ENCODE results near the gene FMNL3.
"Not testable (repeated sequence)": the region's sequence is repeated elsewhere in the genome, so short reads cannot be mapped to it uniquely, and the experiment has no call there.

The FMNL3 gene

GRCh38 chr12:49632401-49632800 lies 74.8 kb downstream of the FMNL3 start:
- no peak for DNase-seq (ENCODE audit: low read depth)

- no peak for DNase-seq (ENCODE audit: low read depth)
Observed at GRCh38 chr12:49631336-49631907, 75.8 kb downstream of the FMNL3 start.

GRCh38 chr12:49627752-49628360 lies 79.3 kb downstream of the FMNL3 start:
- peak; percentile 42 for DNase-seq (ENCODE audit: low read depth)

GRCh38 chr12:49626836-49627235 lies 80.4 kb downstream of the FMNL3 start:
- DNase-seq (ENCODE audit: low read depth), result no peak

- DNase-seq (ENCODE audit: low read depth), result no peak
Observed at GRCh38 chr12:49626169-49626835, 80.9 kb downstream of the FMNL3 start.

- no peak for DNase-seq (ENCODE audit: low read depth)
Observed at GRCh38 chr12:49624921-49625577, 82.2 kb downstream of the FMNL3 start.

- peak; percentile 73 for DNase-seq (ENCODE audit: low read depth)
Observed at GRCh38 chr12:49623142-49623904, 83.9 kb downstream of the FMNL3 start, which contains the start of gene PRPF40B. PRPF40B (plus strand) TSS chr12:49623561; CDS start chr12:49623591, 30 bp downstream.

GRCh38 chr12:49622501-49623141 lies 84.6 kb downstream of the FMNL3 start:
- DNase-seq (ENCODE audit: low read depth), result peak; percentile 40

- no peak for DNase-seq (ENCODE audit: low read depth)
Observed at GRCh38 chr12:49621651-49622500, 85.3 kb downstream of the FMNL3 start.

GRCh38 chr12:49619286-49619685 lies 87.9 kb downstream of the FMNL3 start:
- no peak for DNase-seq (ENCODE audit: low read depth)

- no peak for DNase-seq (ENCODE audit: low read depth)
Observed at GRCh38 chr12:49618576-49618975, 88.6 kb downstream of the FMNL3 start.

- DNase-seq (ENCODE audit: low read depth), result no peak
Observed at GRCh38 chr12:49616533-49617219, 90.5 kb downstream of the FMNL3 start.

GRCh38 chr12:49615725-49616124 lies 91.5 kb downstream of the FMNL3 start:
- no peak for DNase-seq (ENCODE audit: low read depth)

- no peak for DNase-seq (ENCODE audit: low read depth)
Observed at GRCh38 chr12:49612210-49612609, 95.0 kb downstream of the FMNL3 start.

GRCh38 chr12:49610785-49611184 lies 96.4 kb downstream of the FMNL3 start:
- DNase-seq (ENCODE audit: low read depth), result not testable (repeated sequence)

GRCh38 chr12:49609875-49610154 lies 97.4 kb downstream of the FMNL3 start:
- peak; percentile 56 for DNase-seq (ENCODE audit: low read depth)

- DNase-seq (ENCODE audit: low read depth), result no peak
Observed at GRCh38 chr12:49609059-49609874, 97.9 kb downstream of the FMNL3 start.

GRCh38 chr12:49605539-49605938 lies 101.7 kb downstream of the FMNL3 start, which contains the start of gene FAM186B:
FAM186B (minus strand) TSS chr12:49605639; CDS start chr12:49605477, 162 bp downstream.
- not testable (repeated sequence) for DNase-seq (ENCODE audit: low read depth)

GRCh38 chr12:49604856-49605255 lies 102.3 kb downstream of the FMNL3 start:
- DNase-seq (ENCODE audit: low read depth), result no peak
